ENCODE results near the gene CTCFL.
"Not testable (repeated sequence)": the region's sequence is repeated elsewhere in the genome, so short reads cannot be mapped to it uniquely, and the experiment has no call there.

The CTCFL gene

GRCh38 chr20:57536771-57537724, 12.1 kb upstream of the CTCFL start:
- in situ Hi-C loops (cut with MboI; ENCODE audit: low sequenced_read_pairs) = no loop called here

DNA sequence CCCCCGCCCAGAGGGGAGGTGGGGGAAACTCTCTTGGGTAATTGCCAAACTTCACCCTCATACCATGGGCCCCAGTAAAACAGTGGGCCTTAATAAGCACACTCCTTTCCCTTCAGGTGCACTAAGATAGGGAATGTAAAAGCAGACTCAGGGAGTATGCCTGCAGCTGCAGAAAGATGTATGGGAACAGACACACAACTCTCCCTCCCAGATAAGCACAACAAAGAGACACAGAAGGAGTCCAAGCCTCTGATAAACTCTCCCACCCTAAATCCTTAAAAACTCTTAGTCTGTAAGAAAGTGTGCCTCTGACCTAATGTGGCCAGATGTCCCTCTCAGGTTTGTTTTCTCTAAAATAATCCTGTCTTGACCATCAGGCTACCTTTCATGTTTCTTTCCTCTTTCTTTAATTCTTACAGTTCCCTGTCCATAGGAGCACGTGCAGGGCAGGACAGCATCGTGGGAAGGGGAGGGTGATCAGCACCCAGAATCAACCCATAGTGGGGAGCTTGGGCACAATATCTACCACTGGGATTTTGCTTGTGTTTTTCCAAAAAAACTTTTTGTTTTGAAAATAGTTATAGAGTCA, 11.3 kb upstream of the CTCFL start:
- in situ Hi-C loops (cut with MboI; ENCODE audit: low sequenced_read_pairs) = no loop called here

- in situ Hi-C loops (cut with MboI; ENCODE audit: low sequenced_read_pairs) = no loop called here
Measured at GRCh38 chr20:57535297-57535696, 10.4 kb upstream of the CTCFL start.

DNA sequence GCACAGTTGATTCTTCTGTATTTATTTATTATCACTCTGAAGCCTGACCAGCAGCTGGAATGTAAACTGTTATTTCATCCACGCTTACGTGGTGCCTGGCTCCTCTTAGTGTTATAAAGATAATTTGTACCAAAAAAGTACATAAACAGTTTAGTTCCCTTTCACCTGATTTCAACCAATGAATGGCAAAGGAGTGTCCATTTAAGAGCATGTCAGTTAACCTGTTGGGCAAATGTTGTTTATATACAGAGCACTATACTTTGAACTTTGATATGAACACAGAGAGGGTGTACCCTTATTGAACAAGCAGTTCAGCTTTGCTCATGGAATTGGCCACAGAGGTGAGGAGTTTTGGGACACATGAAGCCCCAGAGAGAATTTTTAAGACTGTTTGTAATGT, 7.2 kb upstream of the CTCFL start:
- in situ Hi-C loops (cut with MboI; ENCODE audit: low sequenced_read_pairs) = no loop called here

GRCh38 chr20:57530327-57530981, 5.5 kb upstream of the CTCFL start:
- in situ Hi-C loops (cut with MboI; ENCODE audit: low sequenced_read_pairs) = no loop called here

GRCh38 chr20:57529810-57530209, 4.9 kb upstream of the CTCFL start:
- in situ Hi-C loops (cut with MboI; ENCODE audit: low sequenced_read_pairs) = no loop called here

- in situ Hi-C loops (cut with MboI; ENCODE audit: low sequenced_read_pairs) = no loop called here
Measured at GRCh38 chr20:57529160-57529585, 4.2 kb upstream of the CTCFL start.

DNA sequence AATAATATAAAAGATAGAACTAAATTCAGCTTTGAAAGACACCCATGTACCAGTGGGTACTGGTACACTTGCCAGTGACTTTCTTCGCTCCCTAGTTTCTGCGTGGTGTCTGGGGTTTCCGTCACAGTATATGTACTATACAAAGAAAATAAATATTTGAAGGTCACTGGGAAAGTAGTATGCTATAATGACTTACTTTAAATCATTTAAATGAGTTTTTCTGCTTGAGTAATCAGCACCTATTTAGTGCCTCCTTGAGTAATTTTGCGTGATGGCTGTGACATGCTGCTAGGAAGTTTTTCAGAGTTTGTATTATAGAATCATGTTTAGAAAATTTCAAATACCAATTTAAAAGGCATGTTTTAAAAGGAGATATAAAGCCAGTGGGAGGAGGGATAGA, 3.2 kb upstream of the CTCFL start:
- in situ Hi-C loops (cut with MboI; ENCODE audit: low sequenced_read_pairs) = no loop called here

GRCh38 chr20:57527728-57528127, 2.8 kb upstream of the CTCFL start:
- in situ Hi-C loops (cut with MboI; ENCODE audit: low sequenced_read_pairs) = no loop called here

- in situ Hi-C loops (cut with MboI; ENCODE audit: low sequenced_read_pairs) = no loop called here
Measured at GRCh38 chr20:57526885-57527460, 2.0 kb upstream of the CTCFL start.

DNA sequence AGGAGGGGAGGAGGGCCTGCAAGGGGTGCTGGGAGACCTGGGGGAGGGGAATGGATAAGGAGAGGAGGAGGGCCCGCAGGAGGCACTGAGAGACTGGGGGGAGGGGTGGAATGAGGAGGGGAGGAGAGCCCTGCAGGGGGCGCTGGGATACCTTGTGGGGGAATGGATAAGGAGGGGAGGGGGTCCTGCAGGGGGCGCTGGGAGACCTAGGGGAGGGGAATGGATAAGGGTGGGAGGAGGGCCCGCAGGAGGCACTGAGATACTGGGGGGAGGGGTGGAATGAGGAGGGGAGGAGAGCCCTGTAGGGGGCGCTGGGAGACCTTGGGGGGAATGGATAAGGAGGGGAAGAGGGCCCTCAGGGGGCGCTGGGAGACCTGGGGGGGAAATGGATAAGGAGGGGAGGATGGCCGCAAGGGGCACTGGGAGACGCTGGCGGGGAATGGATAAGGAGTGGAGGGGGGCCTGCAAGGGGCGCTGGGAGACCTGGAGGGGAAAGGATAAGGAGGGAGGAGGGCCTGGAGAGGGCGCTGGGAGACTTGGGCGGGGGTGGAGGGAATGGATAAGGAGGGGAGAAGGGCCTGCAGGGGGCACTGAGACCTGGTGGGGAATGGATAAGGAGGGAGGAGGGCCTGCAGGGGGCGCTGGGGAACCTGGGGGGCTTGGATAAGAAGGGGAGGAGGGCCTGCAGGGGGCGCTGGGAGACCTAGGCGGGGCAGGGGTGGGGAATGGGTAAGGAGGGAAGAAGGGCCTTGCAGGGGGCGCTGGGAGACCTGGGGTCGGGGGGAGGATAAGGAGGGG, 1.3 kb upstream of the CTCFL start:
- in situ Hi-C loops (cut with MboI; ENCODE audit: low sequenced_read_pairs) = no loop called here

GRCh38 chr20:57525328-57526086, 567 bp upstream of the CTCFL start:
- in situ Hi-C loops (cut with MboI; ENCODE audit: low sequenced_read_pairs) = no loop called here

DNA sequence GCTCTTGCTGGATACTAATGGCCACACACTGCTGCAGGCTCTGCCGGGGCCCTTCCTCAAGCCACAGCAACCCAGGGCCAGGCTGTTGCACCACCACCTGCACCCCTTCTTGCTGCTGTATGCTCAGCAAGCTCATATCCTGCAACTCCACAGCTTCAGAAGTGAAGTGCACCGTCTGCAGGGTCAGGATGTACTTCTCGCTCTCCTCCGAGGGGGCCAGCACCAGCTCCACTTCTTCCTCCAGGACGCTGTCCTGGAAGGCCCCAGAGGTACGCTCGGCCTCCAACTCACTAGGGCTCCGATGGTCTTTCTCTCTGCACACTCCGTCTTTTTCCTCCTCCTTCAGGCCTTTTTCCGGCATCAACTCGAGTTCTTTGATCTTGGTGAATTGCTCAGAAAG, 1.2 kb downstream of the CTCFL start:
- in situ Hi-C loops (cut with MboI; ENCODE audit: low sequenced_read_pairs) = no loop called here

DNA sequence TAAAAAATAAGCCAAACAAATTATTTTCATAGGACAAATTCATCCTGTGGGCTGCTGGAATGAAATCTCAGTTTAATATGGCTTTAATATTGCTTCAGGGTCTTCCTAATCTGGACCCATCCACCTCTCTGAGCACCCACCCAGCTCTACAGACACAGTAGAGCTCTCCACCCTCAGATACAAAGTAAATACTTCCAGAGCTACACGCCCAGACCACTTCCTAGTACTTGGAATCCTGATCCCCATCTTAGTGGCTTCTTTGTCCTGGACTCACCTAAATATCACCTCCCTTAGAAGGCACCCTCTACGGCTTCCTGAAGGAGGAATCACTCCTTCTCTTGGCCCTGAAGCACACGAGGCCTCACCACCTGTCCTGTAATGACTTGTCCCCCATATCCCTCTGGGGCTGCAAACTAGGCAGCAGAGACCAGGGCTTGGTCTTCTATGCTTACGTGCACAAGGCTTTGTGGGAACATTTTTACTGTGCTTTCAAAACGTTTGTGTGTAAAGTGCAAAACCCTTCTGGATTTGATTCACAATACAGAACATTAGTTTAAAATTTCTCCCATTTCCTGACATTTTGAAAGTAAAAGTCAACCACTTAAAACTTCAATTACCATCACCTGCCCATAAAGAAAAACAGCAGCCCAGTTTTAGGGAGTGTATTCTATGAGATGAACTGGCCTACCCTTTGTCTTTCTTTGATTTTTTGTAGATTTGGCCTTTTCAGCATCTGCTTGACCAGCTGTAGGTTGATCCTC, 2.4 kb downstream of the CTCFL start:
- in situ Hi-C loops (cut with MboI; ENCODE audit: low sequenced_read_pairs) = no loop called here

- in situ Hi-C loops (cut with MboI; ENCODE audit: low sequenced_read_pairs) = no loop called here
Measured at GRCh38 chr20:57517904-57518303, 7.0 kb downstream of the CTCFL start.

DNA sequence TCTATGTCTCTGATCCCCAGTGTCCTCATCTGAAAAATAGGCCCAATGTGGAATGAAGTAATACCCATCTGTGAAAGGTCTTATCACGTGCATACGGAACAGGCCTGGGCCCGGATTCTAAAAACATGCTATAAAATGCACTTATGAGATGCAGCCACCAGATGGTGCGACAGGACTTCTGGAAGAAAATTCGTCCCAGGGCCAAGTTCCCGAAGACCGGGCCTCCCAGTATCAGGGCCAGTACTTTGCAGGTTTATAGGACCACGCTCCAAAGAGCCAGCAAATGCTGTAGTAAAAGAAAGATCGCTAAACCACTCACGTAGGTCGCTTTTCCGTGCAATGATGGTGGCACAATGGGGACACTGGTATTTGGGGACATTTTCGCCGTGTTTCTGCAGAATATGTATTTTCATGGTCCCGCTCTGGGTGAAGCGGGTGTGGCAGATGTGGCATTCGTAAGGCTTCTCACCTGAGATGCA, 10.6 kb downstream of the CTCFL start:
- in situ Hi-C loops (cut with MboI; ENCODE audit: low sequenced_read_pairs) = no loop called here

DNA sequence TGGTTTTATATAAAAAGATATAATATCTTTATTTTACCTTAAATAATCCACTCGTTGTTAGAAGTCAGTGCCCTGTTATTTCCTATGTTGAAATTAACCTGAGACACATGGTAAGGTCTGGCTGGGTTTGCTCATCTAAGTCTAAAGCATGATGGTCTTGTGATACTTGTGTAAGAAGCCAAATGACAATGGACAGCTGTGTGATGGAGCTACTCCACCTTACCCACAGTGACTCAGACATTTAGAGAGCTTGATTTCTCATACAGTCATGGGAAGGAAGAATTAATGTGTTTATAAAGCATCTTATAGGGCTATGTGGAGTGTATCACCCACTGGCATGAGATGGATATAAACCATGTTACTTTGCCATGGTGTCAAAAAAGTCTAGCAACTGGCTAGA, 11.7 kb downstream of the CTCFL start:
- in situ Hi-C loops (cut with MboI; ENCODE audit: low sequenced_read_pairs) = no loop called here

DNA sequence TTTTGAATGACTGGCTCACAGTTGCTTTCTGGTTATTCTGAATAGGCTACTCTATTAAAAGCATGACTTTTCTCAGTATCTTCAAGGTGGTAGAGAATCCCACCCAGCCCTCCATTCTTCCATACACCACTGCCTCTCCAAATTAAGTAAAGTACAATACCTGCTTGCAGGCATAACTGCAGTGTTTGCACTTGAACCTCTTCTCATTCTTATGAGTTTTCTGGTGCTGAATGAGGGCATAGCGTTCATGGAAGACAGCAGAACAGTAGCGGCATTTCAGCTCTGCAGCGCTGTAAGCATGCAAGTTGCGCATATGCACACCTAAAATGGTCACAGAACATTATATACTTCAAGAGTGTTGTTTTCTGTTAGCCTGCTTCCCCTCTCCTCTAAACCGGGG, 12.5 kb downstream of the CTCFL start:
- in situ Hi-C loops (cut with MboI; ENCODE audit: low sequenced_read_pairs) = no loop called here

GRCh38 chr20:57511709-57512108, 13.2 kb downstream of the CTCFL start:
- in situ Hi-C loops (cut with MboI; ENCODE audit: low sequenced_read_pairs) = not testable (repeated sequence)

Measured in HL-60/S4 treated with phorbol 12-myristate 13-acetate at 8.2 ng/mL for 4 days and 3 days (cell line).